Activated CD4-positive, CD25-positive, alpha-beta regulatory T cell treated with anti-CD3 and anti-CD28 coated beads, Interleukin-2, amount 50 U/mL, for 16 hours (primary cell): ENCODE data around the gene ID1.
A peak's percentile ranks its signal among the peaks of the same experiment; 100 is the strongest.
"Not testable (repeated sequence)": the region's sequence is repeated elsewhere in the genome, so short reads cannot be mapped to it uniquely, and the experiment has no call there.

Source experiments
- DNase-seq: peaks from one replicate; pipeline ENCODE4 v3.0.0-alpha.2; 2020; ENCODE audit warnings: low read depth, low spot score

The ID1 gene

GRCh38 chr20:31602431-31602778 lies 2.7 kb upstream of the ID1 start:
- no peak for DNase-seq

- peak; percentile 30 for DNase-seq
Measured at GRCh38 chr20:31602779-31603441, 2.2 kb upstream of the ID1 start.

GRCh38 chr20:31603822-31604566 lies 1.1 kb upstream of the ID1 start:
- peak; percentile 36 for DNase-seq

GRCh38 chr20:31604567-31605030 lies 490 bp upstream of the ID1 start:
- DNase-seq, result no peak

GRCh38 chr20:31605902-31606803 lies 1.1 kb downstream of the ID1 start:
- DNase-seq, result no peak

- no peak for DNase-seq
Measured at GRCh38 chr20:31606804-31607639, 1.9 kb downstream of the ID1 start.

- no peak for DNase-seq
Measured at GRCh38 chr20:31607640-31608250, 2.7 kb downstream of the ID1 start.

GRCh38 chr20:31608251-31608945 lies 3.3 kb downstream of the ID1 start:
- no peak for DNase-seq

GRCh38 chr20:31612271-31612640 lies 7.2 kb downstream of the ID1 start:
- DNase-seq, result not testable (repeated sequence)

- DNase-seq, result no peak
Measured at GRCh38 chr20:31615416-31615815, 10.3 kb downstream of the ID1 start.

- DNase-seq, result no peak
Measured at GRCh38 chr20:31617432-31618104, 12.5 kb downstream of the ID1 start.

GRCh38 chr20:31620246-31620645 lies 15.2 kb downstream of the ID1 start:
- no peak for DNase-seq

GRCh38 chr20:31623123-31623505 lies 18.0 kb downstream of the ID1 start:
- not testable (repeated sequence) for DNase-seq

- DNase-seq, result not testable (repeated sequence)
Measured at GRCh38 chr20:31626534-31626933, 21.4 kb downstream of the ID1 start.

GRCh38 chr20:31628057-31628456 lies 23.0 kb downstream of the ID1 start:
- DNase-seq, result not testable (repeated sequence)

GRCh38 chr20:31630187-31630790 lies 25.2 kb downstream of the ID1 start:
- DNase-seq, result no peak

- DNase-seq, result no peak
Measured at GRCh38 chr20:31632548-31633338, 27.7 kb downstream of the ID1 start.

- no peak for DNase-seq
Measured at GRCh38 chr20:31633339-31633914, 28.3 kb downstream of the ID1 start.
